Sciatic nerve (tissue), 2 donors: Measurements from ENCODE around the gene SUSD4. TPM values are rescaled to one million over a fixed set of nuclear protein-coding genes. Genes with fewer than 3 reads are reported as not detected.

ENCODE experiments used
- ATAC-seq: fragments of 200-7000 bp; cut with Tn5 transposase; one replicate; pipeline ENCODE4 v1.9.1; 2020; ENCODE audit warnings: mild to moderate bottlenecking, moderate library complexity
- DNase-seq: peaks from one replicate; pipeline ENCODE4 v3.0.0-alpha.2; 2020; ENCODE audit warnings: low spot score
- intact Hi-C: fragments of 100-400 bp; cut with DNase I; formaldehyde crosslinking; loops from one replicate; pipeline ENCODE4 v1.14.2; 2022
- total RNA-seq: library from RNA; stranded (reverse); fragmentation: NEBNext Ultra II Directional; extraction: Animal tissue kit (Norgen Biotek cat#: 25700); gene quantifications from one replicate; pipeline ENCODE4 v1.2.1, GENCODE V29; 2021
- donor health status: DM: no; HTN: no; CAD: no.
- donor health status: DM: no; HTN: no; CAD: no.

The SUSD4 gene
- total RNA-seq, 1 donor from 2014 or later = not detected

- ATAC-seq = no peak
- intact Hi-C loops = no loop called here
- no peak for DNase-seq
Observed at GRCh38 chr1:223337174-223337869, 26.7 kb downstream of the SUSD4 start.

- DNase-seq (no peak), ATAC-seq (no peak)
- intact Hi-C loops = no loop called here
Observed at GRCh38 chr1:223334156-223334555, 29.8 kb downstream of the SUSD4 start.

DNA sequence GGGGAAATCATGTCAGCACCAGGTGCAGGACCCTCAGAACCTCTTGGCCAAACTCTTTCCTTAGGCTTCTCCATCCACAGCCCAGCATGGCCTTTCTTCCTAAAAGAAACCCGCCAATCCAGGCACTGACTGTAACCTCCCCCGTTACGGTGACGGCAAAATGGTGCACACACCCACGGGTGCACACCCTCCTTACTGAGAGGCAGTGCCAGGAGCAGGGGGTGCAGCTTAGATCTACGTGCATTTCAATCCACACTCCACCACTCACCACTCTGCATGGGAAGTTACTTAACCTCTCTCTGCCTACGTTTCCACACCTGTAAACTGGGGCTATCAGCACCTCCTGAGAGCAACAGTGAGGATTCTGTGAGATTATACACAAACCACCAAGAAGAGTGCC, 31.0 kb downstream of the SUSD4 start:
- no peak for ATAC-seq
- intact Hi-C loops = no loop called here
- DNase-seq = no peak

DNA sequence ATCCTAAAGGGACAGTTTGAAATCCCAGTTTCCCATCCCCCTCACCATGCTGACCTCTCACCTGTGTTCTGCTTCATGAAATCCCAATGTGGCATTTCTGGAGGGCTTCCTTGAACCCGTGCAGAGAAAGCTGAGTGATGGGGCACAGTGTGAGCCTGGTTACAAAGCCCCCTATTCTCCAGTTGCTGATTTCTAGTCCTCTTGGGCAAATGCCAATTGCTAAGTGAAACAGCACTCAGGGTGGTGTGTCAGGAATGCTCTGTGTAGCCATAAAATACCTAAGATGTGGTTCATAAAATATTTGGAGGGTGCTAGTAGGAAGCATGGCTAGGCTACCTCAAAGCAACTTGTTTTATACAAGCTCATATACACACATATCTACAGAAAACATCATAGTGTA, 32.0 kb downstream of the SUSD4 start:
- DNase-seq (no peak), ATAC-seq (no peak)
- intact Hi-C loops = no loop called here

GRCh38 chr1:223331301-223331700, 32.7 kb downstream of the SUSD4 start:
- no peak for DNase-seq
- intact Hi-C loops = no loop called here
- peak; percentile 85 for ATAC-seq

DNA sequence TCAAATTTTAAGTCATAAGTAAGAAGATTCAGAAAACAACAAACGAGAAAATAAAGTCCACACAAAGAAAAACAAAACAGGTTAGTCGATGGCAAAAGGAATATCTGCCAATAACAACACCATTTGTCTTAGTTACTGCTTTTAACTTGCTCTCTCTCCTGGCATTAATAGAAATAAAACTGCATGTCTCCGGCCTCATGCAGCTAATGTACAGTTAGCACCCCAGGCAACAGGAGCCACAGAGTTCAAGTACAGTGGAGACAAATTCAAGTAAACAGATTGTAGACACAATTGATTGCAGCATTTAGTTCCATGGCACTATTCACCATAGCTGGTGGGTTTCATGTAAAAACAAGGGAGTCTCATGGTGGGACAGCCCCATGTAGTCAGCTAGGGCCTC, 33.5 kb downstream of the SUSD4 start:
- ATAC-seq (no peak), DNase-seq (no peak)
- intact Hi-C loops = no loop called here

DNA sequence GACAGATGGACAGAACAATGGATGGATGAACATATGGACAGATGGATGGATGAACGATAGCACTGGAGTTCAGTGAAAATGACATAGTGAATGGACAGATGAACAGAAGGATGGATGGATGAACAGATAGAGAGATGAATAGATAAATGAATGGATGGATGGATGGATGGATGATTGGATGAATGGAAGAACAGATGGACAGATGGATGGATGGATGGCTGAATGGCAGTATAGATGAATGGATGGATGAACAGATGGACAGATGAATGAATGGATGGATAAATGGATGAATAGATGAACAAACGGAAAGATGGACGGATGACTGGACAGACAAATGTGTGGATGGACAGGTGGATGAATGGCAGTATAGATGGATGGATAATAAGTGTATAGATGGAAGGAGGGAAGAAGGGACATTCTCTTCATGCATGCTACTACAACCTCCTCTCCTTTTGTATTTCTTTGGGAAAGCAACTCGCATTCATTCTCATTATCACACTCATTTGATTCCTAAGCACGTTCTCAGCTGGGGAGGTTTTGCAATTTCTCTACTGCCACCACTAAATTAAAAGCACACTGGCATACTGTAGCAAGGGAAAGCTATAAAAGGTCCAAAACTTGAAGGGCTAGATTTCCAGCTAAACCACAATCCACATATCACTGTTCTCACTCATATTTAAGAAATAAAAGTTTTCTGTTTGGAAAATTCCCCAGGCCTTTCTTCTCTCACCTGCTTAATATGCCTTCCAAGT, 34.1 kb downstream of the SUSD4 start:
- intact Hi-C loops = no loop called here
- no peak for ATAC-seq

GRCh38 chr1:223329252-223329651, 34.7 kb downstream of the SUSD4 start:
- no peak for DNase-seq
- intact Hi-C loops = no loop called here
- ATAC-seq = no peak

More for the DNA sequence above, 34.1 kb downstream of the SUSD4 start:
- DNase-seq = no peak

DNA sequence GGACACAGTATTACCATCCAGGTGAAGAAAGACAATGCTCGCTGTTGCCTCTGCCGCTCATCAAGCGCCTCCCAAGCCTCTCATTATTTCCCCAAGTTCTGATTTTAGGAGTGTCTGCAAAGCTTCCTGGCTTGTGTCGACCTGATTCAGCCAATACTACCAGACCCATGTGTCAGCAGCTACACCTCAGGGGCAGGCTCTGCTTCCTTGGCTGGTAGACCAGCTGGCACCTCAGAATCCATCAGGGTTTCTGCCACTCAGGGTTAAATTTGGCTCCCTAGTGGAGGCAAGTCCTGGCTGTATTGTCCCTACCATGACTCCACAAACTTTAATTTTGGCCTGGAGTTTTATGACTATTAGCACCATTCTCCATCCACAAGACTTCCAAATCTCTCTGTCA, 35.4 kb downstream of the SUSD4 start:
- intact Hi-C loops = no loop called here
- ATAC-seq (no peak), DNase-seq (no peak)

- ATAC-seq (no peak), DNase-seq (no peak)
- intact Hi-C loops = no loop called here
Observed at GRCh38 chr1:223326776-223327175, 37.2 kb downstream of the SUSD4 start.

DNA sequence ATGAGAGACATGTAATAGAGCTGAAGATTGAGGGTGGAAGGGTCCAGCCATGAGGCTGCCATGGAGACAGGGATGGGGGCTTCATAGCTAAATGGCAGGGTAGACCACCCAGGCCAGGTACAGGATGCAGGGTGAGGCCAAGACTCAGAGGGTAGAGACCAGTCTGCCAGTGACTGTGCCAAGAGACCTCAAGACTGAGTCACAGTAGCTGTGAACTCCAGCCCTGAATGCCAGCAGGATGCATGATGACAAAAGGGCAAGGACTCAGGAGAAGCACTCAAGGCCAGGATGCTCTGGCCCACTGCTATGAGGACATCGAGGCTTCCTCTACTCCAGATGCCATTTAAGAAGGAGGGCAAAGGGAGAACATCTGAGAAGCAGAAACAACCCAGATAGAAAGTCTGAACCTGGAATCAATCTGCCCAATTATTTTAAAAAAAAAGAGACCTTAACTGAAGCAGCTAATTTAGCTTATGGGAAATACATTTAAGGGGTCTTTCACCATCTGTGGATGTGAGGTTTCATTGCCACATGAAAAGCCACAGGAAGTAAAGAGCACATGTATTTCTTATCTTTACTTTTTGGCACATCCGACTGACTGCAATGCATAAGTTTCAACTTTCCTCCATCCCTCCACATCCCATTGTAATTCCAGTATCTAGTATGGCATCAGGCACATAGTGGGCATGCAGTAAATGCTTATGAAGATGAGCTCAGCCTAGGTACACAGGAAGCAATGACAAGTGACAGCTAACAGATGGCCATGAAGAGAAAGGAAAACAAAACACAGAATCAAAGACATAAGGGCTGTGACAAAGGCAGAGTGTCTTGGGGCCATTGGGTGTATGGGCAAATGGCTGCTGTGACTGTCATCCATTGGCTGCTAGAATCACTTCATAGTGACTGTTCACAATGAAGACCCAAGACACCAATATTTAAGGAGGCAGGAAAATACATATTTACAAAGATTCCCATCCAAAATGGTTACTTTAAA, 40.2 kb downstream of the SUSD4 start:
- DNase-seq (no peak), ATAC-seq (no peak)
- intact Hi-C loops = no loop called here

DNA sequence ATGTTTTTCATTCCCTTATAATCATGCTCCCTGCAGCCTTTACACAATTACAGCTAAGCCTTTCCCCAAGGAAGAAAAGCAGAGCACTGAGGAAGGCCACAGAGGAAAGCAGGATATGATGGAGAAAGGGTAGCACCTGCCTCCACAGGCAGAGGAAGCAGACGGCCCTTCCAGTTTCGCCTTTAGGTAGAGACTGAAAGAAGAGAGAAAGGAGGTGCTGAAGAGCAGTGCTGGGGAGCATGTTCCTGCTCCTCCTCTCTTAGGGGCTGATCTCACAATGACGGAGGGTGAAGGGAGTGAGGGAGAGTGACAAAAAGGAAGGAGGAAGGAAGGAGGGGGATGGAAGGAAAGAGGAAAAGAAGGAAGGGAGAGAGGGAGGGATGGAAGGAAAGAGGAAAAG, 41.1 kb downstream of the SUSD4 start:
- intact Hi-C loops = no loop called here

GRCh38 chr1:223320959-223321358, 43.0 kb downstream of the SUSD4 start:
- ATAC-seq (no peak), DNase-seq (no peak)
- intact Hi-C loops = no loop called here

More for the DNA sequence above, 41.1 kb downstream of the SUSD4 start:
- ATAC-seq (no peak), DNase-seq (no peak)

DNA sequence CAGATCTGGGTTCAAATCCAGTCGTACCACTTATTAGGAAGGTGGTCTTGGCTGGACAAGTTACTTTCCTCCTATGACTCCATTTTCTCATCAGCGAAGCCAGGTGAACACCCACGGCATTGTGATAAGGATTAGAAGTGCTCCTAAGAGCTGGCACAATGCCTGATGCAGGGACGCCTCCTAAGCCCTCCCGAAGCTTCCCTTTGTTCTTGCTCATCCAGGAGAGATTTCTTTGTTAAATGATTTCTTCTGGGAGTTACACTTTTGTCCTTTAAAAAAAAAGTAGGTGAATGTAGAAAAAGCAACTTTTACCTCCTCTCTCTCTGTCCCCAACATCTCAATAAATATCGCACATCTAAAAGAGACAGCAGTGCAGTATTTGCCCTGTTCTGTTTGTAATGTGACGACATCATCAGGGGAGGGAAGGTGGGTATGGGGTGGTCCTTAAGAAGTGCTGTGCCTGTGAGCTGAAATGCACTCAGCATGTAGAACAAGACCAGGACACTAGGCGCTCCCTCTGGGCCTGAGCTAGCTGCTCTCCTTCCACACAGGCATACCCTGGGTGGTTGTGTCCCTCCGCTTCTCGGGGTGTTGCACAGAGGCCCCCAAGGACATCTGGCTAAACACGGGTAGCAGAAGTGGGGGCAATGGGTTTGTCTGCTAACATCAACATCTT, 43.9 kb downstream of the SUSD4 start:
- ATAC-seq = no peak
- intact Hi-C loops = no loop called here
- DNase-seq = no peak

DNA sequence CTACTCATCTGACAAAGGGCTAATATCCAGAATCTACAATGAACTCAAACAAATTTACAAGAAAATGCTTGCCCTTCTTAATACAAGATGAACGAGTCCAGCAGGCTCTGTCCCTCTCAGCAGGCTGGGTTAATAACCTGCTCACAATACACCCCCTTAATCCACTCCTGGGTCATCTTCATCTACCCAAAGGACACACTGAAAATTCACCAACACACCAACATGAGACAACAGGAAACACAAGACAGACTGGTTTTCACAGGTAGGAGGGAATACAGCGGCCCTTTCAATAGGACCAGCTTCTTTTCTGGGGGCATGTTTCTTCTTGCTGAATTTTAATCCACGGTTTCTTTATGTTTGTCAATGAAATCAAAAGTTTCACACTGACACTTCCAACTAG, 44.6 kb downstream of the SUSD4 start:
- intact Hi-C loops = no loop called here
- DNase-seq (no peak), ATAC-seq (no peak)

GRCh38 chr1:223316082-223316481, 47.9 kb downstream of the SUSD4 start:
- no peak for DNase-seq
- intact Hi-C loops = no loop called here
- no peak for ATAC-seq

DNA sequence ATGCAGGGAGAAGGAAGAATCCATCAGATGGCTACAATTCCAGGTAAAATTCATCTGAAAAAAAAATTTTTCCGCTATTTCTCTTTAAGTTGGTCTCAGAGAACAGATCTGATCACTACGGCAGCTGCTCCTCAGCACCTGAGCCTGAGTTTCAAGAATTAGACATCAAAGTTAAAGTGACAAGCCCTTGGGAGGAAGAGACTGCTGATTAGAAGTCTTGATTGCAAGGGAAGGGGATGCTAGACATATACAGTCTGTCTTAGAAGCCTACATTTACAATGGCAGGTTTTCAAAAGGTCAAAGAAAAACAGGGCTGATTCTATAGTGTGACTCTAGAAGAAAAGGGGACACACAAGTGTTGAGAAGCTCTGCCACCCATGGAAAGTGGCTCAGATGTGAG, 48.3 kb downstream of the SUSD4 start:
- DNase-seq (no peak), ATAC-seq (no peak)
- intact Hi-C loops = no loop called here

- no peak for ATAC-seq
- DNase-seq = no peak
- intact Hi-C loops = no loop called here
Observed at GRCh38 chr1:223313415-223313754, 50.6 kb downstream of the SUSD4 start.

DNA sequence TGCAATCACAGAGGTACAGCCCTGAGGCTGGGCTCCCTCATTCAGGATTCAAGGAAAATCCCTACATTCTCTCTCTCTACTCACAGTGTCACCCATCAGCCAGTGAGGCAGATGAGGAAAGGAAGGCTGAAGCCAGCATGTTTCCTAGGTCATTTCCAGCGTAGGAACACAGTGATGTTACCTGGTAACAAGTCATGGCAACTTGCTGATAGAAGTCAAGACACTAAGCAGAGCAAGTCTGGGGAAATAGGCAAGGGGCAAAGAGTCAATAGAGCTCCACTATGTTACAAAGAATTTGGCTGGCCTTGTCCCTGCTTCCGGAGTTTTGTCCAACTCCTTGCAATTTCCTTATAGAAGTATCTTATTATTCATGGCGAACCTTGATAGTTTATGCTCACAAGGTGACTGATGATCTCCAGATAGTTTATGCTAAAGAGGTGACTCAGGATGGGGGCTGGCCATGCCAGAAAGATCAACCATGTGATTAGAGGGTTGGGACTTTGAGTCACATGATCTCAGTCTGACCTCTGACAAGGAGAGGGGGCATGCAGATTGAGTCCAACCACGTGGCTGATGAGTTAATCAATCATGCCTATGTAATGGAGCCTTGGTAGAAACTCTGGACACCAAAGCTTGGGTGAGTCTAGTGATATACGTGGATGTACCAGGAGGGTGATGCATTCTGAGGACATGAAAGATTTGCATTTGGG, 51.1 kb downstream of the SUSD4 start:
- DNase-seq (no peak), ATAC-seq (no peak)
- intact Hi-C loops = no loop called here
